Measurements from ENCODE around the gene CBLIF.
"Not testable (repeated sequence)": the region's sequence is repeated elsewhere in the genome, so short reads cannot be mapped to it uniquely, and the experiment has no call there.

CBLIF gene

DNA sequence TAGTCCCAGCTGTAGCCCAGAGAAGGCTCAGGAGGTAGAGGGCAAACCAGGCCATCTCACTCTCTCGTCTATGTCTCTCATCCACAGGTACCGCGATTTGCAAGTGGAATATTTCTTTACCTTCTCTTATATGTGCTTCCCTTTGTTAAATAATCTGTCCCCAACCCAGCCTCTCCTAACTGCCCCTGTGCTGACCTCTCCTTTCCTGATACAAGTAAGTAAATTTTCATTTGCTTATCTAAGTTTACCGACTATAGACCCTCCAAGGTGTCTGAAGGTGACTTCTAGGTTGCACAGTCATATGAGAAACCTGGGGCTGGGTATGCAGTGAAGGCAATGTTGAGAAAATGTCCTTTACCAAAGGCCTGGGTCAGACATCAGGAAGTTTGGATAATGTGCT lies at the start of gene CBLIF:
CBLIF (minus strand) TSS at position 101 of the 400 bp plus-strand sequence; CDS start at position 55, 46 bp downstream.
- no peak for DNase-seq

GRCh38 chr11:59894616-59895015 lies 49.3 kb upstream of the CBLIF start:
- DNase-seq, result no peak

DNA sequence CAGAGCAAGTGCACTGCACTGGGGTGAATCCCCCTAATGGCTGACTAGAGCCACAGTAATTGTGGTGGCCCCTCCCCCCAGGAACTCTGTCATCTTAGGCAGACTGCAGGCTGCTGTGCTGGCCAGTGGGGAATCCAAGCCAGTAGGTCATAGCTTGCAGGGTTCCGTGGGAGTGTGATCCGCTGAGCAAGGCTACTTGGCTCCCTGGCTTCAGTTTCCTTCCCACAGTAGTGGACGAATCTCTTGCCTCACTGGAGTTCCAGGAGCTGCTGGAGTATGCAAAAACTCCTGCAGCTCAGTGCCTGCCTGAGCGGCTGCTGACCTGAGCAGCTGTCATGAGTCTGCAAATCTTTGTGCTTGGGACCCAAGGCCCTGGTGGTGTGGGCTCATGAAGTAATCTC lies 46.5 kb upstream of the CBLIF start:
- no peak for DNase-seq

DNA sequence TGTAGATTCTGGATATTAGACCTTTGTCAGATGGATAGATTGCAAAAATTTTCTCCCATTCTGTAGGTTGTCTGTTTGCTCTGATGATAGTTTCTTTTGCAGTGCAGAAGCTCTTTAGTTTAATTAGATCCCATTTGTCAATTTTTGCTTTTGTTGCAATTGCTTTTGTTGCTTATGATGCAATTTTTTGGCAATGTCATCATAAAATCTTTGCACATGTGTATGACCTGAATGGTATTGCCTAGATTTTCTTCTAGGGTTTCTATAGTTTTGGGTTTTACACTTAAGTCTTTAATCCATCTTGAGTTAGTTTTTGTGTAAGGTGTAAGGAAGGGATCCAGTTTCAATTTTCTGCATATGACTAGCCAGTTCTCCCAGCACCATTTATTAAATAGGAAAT lies 41.9 kb upstream of the CBLIF start:
- not testable (repeated sequence) for DNase-seq

DNA sequence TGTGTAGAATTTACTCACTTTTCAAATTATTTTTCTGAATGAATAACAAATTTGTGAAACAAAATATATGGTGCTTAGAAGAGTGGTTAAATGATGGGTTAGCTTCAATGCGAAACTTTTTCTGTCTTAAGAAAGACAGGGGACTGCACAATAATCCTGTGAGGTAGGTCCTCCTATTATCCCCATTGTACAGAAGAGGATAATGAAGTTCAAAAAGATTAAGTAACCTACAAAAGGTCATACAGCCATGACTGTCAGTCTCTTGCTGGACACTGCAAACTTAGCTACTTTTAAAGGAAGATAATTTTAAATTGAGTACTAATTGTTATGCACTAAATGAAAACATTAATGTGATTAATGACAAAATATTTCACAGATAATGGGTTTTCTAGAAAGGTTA lies 38.3 kb upstream of the CBLIF start:
- DNase-seq, result no peak

- DNase-seq, result no peak
These were observed 34.3 kb upstream of the CBLIF start for GRCh38 chr11:59879567-59879966.

GRCh38 chr11:59878575-59878974 lies 33.3 kb upstream of the CBLIF start, which contains the start of gene OOSP3:
Gene OOSP3 (plus strand): TSS chr11:59878782. CDS start chr11:59878809, 27 bp downstream.
- no peak for DNase-seq

DNA sequence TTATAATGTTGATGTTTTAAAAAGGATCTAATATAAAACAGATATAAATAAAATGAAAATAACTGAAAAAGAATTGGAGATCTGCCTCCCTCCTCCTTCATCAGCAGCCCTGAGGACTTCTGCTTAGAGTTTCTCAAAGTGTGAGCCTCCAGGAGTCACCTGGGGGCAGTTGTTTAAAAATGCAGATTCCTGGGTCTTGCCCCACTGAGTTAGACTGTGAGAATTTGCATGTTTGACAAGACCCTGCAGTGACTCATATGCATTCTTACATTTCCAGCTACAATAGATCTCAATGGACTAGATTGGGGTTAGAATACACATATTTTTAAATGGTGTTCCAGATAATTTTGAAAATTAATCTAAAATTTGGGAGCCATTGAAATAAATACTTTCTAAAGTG lies 32.5 kb upstream of the CBLIF start:
- DNase-seq, result no peak

- no peak for DNase-seq
These were observed 32.0 kb upstream of the CBLIF start for GRCh38 chr11:59877325-59877724.

GRCh38 chr11:59875856-59876519 lies 30.7 kb upstream of the CBLIF start:
- no peak for DNase-seq

DNA sequence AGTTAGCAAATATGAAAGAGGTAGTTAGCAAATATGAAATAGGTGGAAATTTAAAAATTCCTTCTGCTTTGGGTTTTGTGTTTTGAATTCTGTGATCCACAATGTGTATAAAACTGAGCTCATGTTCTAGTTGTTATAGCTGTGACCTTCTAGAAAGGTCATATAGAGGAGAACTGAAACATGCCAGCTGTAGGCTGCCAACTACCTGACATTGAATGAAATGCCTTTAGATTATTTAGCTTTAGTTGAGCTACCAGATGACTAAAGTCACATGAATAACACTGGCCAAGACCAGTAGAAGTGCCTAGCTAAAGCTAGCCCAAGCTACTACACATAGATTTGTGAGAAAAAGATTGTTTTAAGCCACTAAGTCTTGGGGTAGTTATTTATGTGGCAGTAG lies 26.8 kb upstream of the CBLIF start:
- DNase-seq, result no peak

DNA sequence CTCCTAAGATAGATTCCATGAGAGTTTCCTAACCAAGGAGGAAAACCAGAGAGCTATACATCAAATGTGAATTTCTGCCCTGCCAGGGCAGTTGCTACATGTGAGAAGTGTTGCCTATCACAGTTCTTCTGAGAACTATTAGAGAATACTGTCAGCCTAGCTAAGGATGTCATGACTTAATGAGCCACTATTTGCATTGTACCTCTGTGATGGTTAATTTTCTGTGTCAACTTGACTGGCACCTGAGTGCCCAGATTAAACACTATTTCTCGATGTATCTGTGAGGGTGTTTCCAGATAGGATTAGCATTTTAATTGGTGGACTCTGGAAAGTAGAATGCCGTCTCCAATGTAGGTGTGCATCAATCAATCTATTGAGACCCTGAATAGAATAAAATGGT lies 22.6 kb upstream of the CBLIF start:
- no peak for DNase-seq

DNA sequence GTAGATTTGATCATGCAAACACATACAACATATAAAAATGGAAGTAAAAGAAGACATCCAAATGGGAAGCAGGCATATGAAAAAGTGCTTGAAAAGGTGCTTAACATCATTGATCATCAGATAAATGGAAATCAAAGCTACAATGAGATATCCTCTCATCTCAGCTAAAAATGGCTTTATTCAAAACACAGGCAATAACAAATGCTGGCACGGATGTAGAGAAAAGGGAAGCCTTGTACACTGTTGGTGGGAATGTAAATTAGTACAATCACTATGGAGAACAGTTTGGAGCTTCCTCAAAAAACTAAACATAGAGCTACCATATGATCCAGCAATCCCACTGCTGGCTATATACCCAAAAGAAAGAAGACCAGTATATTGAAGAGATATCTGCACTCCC lies 21.5 kb upstream of the CBLIF start:
- DNase-seq, result no peak

DNA sequence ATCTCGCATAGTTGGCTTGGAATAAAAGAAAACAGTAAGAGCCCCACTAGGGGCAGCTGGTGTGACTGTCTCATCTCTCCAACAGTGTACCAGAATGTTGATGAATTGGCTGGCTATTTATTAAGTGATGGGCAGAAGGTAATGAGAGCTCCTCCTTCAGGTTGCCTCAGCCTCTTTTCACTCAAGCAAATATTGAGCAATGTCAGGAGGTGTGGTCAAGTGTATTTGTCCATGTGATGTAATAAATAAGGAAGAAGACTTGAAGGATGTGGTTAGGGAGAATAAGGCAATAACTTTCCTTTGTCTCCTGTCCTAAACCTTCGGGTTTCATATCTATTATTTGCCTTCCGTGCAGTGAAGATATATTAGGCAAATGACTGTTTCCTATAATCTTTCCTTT lies 21.1 kb upstream of the CBLIF start, which contains the start of gene TCN1:
TCN1 (minus strand) TSS at position 91 of the 400 bp plus-strand sequence; CDS start at position 74, 17 bp downstream.
- no peak for DNase-seq

GRCh38 chr11:59865031-59865430 lies 19.7 kb upstream of the CBLIF start:
- DNase-seq, result no peak

DNA sequence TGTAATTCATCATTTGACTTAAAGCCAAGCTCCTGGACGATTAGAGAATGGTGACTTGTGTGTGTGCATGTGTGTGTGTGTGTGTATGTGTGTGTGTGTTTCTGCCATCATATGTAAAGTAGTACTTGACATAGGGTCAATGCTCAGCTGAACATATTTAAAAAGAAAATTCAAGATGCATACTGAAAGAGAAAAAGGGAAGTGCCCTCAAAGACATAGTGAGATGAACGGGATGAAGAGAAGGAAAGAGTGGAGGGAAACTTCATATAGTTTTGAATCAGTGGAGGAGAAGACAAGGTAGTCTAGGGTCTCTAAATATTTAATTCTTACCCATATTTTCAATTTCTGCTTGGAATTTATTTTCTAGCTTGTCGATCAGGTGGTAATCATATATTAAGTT lies 17.0 kb upstream of the CBLIF start:
- no peak for DNase-seq

DNA sequence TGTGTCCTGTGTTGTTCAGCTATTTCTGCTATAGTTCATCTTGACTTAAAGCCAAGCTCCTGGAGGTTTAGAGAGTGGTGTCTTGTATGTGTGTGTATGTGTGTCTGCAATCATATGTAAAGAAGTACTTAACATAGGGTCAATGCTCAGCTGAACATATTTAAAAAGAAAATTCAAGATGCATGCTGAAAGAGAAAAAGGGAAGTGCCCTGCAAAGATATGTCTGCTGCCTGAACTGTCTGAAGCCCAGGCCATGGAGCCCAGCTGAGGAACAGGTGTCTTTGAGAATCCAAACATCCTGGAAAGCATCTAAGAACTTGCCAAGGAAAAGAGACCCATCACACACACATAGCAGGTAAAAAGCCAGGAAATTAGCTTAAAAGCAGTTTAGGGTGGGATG lies 14.4 kb upstream of the CBLIF start:
- no peak for DNase-seq

- no peak for DNase-seq
These were observed 12.4 kb upstream of the CBLIF start for GRCh38 chr11:59857439-59858434.

- DNase-seq, result no peak
These were observed 9.6 kb upstream of the CBLIF start for GRCh38 chr11:59854871-59855270.

GRCh38 chr11:59851416-59851815 lies 6.1 kb upstream of the CBLIF start:
- DNase-seq, result not testable (repeated sequence)

- DNase-seq, result not testable (repeated sequence)
These were observed 4.3 kb upstream of the CBLIF start for GRCh38 chr11:59849551-59849950.

- DNase-seq, result no peak
These were observed 3.8 kb upstream of the CBLIF start for GRCh38 chr11:59849129-59849528.

- DNase-seq, result not testable (repeated sequence)
These were observed 3.1 kb upstream of the CBLIF start for GRCh38 chr11:59848439-59848838.

GRCh38 chr11:59847626-59848025 lies 2.3 kb upstream of the CBLIF start:
- no peak for DNase-seq

Data from NCI-H187 treated with DMSO at 0.1 percent for 48 hours (cell line).